ENCODE measurements around the gene FEZ2.

Gene FEZ2

GRCh38 chr2:36528274-36528673, 69.7 kb downstream of the FEZ2 start:
- DNase-seq, result no peak

- no peak for DNase-seq
Measured at GRCh38 chr2:36526226-36526625, 71.7 kb downstream of the FEZ2 start.

DNA sequence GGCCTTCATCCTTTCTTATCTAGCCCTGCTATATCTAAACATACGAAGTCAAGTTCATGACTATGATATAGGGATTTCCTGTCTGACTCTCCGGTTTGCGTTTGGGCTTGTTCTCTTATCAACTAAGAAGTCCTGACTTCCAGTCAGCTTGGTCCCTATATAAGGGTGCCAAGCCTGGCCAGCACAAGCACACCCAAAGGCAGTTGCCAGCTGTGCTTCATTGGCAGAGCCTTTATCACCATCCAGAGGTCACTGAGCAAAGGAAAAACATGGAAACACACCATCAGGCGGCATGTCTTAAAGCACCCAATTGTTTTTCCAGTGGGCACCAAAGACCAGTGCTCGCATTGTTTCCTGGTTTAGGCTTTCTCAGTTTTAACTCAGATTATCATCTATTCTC, 72.7 kb downstream of the FEZ2 start:
- DNase-seq, result no peak

DNA sequence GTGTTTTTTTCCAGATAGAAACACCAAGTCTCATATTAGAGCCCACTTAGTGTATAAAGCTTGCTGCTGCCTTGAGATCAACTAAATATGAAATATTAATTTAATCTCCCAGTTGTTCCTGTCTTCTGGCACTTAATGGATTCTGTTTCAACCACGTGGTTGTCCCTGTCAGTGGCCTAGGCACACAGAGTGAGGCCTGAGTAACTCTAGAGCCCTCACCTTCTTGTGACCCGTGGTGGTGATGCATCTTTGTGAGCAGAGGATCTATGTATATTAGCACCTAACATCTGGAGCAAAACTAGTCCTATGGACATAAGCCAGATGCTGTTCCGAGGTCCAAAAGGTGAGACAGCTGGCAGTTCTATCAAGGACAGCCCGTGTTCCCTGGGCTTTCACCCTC, 74.8 kb downstream of the FEZ2 start:
- no peak for DNase-seq

DNA sequence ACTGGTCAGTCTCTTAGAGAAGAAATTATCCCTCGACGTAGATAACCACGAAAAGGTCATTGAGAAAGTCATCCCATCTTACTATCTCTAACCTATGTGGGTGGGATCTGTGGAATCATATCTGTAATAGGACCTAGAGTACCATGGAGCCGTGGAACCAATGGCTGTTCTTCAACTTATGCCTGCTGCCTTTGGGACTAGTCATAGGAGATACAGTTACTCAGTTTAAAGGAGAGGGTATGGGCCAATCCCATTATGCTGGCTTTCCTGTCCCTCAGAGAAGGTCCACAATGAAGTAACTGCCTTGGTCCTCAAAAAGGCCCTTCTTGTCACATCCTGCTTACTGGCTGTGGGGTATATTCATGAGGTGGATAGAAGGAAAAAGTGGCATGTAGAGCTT, 77.5 kb downstream of the FEZ2 start:
- no peak for DNase-seq

- DNase-seq, result no peak
Measured at GRCh38 chr2:36516136-36516870, 81.7 kb downstream of the FEZ2 start.

DNA sequence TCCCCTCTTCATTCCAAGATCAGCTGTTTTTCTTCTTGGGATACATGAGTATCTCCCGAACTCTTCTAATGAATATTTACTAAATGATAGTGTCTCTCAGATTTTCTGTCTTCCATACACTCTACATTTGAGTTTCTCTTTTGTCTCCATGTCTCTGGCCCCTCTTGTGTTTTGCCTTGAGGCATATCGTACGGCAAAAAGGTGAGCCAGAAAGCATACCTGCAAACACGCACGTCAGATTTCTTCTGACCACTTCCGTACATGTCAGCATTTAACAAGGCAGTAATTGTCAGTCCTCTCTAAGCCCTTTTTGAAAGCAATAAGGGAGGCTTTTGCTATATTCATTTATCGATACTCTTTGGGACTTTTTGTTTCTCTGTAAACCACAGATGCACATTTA, 82.4 kb downstream of the FEZ2 start:
- no peak for DNase-seq

DNA sequence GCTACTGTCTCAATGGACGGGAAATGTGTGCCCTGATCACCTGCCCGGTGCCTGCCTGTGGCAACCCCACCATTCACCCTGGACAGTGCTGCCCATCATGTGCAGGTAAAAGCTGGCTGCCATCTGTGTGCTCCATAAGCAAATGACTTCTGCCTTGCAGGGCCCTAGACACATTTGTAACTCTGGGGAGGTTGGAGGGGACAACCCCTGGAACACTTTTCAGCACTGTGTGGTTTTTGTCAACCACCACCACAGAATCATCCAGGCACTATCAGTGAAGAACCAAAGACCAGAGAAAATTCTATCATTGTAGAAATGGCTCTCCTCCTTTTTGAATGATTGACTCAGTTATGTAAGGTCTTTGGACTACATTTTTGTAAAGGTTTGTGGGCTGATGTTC, 84.3 kb downstream of the FEZ2 start:
- no peak for DNase-seq

DNA sequence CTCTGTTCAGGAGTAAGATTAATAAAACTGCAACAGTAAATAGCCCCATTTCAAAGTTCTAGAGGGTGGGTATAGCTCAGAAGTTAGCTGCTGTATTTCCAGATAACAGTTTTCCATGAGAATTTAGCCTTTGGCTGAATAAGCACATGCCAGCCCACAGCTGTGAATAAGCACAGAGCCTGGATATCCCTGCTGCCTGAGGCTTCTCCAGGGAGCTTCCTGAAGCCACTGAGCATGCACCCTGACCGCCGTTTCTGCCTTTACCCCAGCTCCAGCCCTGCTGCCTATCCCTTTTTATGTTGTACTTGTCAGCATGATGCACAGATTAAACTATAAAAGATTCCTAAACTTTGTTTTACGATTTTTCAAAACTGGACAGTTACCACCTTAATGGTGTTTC, 85.3 kb downstream of the FEZ2 start:
- DNase-seq, result no peak

DNA sequence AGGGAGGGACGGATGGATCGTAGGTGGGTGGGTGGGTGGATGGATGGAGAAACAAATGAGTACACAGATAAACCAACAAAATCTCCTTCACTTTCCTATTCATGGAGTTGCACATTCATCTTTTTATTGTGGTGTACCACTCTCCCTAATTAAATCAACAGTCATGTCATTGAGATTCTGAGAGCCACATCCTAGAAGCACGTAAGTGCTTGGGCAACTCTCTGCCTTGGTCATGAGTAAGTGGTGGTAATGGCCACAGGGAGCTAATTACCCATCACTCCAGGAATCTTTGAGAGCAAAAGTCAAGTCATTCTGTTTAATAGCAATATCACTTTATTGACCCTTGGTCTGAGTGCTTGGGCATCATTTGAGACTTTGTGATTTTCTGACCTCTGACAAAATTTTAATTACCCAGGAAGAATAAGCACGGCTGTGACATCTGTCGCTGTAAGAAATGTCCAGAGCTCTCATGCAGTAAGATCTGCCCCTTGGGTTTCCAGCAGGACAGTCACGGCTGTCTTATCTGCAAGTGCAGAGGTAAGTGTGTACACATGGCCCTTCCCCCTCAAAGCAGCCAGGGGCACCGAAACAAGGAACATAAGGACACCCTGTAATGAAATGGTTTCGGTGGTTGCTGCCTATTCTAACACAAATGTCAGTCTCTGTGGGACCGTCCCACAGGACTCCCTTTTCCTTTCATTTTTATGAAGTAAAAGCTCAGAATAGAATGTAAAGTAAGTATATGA, 85.9 kb downstream of the FEZ2 start:
- DNase-seq, result no peak

DNA sequence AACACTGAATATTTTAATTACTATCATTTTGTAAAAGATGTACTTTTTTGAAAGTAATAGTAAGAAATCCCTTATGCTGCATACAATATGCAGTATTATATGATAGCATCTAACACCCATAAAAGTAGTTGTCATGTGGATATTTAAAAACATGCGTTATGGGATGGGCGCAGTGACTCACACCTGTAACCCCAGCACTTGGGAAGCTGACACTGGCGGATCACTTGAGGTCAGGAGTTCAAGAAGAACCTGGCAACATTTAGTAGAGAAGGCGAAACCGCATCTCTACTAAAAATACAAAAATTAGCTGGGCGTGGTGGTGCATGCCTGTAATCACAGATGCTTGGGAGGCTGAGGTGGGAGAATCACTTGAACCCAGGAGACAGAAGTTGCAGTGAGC, 88.9 kb downstream of the FEZ2 start:
- DNase-seq, result no peak

DNA sequence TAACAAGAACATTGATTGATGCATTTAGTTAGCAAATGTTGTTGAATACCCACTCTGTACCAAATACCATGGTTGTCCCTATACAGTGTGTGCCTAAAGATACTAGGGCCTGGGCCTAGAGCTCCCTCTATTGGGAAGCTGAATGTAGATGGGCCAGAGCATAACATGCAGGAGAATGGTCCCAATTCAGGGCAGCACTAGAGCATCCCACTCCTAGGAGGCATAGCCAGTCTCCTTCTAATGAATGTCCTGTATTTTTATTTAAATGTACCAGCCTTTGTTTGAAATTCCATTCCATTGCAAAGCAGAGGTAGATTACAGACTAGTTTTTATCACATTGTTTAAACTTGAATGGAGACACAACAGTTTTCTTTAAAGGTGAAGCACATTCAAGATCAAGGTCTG, 90.6 kb downstream of the FEZ2 start:
- DNase-seq, result peak; percentile 23 to 27

All from stimulated activated CD4-positive, alpha-beta T cell treated with anti-CD3 and anti-CD28 coated beads, Interleukin-2, amount 100 ng/mL, for 24 hours (primary cell).